Measurements from ENCODE around the gene AFDN. TPM values are rescaled to one million over a fixed set of nuclear protein-coding genes. Genes with fewer than 3 reads are reported as not detected.
A peak's percentile ranks its signal among the peaks of the same experiment; 100 is the strongest.

The AFDN gene
- total and polyA plus RNA-seq, 2 experiments from 2014 or later, result 130 to 198 TPM

DNA sequence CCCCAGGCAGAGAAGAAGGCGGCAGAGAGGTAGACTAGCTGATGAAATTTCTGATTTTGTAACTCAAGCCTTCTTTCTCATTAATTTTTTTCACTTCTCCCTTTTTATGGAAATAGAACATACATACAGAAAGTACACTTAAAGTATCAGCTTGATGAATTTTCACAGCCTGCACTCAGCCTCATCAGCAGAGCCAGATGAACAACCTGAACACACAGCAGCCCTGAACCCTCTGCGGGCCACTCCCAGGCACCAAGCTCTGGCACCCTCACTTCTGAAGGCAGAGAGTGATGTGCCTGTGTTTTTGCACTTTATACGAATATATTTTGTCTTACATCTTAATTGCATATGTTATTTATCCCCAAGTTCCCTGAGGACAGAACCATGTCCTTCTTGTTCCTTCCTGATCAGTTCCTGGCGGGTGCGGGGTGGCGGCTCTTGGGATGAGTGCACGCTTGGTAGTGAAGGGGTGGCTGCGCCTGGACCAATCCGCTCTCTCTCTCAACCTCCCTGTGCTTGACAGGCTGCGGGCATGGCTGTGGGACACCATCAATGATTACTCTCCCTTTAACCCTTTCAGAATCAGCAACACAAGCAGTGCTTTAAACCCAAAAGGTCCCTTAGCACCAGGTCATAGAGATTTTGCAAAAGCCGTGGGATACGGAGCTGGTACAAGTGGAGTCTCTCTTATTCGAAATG, 34.8 kb upstream of the AFDN start:
- WGBS (ENCODE audit: low lambda C conversion rate, missing lambda C conversion rate), result 93% methylated on average over 13 of the region's 13 CpGs
- DNase-seq (ENCODE audit: low spot score), result no peak
- H4K20me1 ChIP-seq (ENCODE audit: insufficient read depth, poor library complexity, severe bottlenecking), result no peaks in the 10 kb centered on the region
- peak overlapping the region; percentile 63 for H3K27ac ChIP-seq
- no peaks in the 10 kb centered on the region for H3K9me2 ChIP-seq (replicated peaks; ENCODE audit: insufficient read depth)
- TF ChIP-seq, protein P1, sequence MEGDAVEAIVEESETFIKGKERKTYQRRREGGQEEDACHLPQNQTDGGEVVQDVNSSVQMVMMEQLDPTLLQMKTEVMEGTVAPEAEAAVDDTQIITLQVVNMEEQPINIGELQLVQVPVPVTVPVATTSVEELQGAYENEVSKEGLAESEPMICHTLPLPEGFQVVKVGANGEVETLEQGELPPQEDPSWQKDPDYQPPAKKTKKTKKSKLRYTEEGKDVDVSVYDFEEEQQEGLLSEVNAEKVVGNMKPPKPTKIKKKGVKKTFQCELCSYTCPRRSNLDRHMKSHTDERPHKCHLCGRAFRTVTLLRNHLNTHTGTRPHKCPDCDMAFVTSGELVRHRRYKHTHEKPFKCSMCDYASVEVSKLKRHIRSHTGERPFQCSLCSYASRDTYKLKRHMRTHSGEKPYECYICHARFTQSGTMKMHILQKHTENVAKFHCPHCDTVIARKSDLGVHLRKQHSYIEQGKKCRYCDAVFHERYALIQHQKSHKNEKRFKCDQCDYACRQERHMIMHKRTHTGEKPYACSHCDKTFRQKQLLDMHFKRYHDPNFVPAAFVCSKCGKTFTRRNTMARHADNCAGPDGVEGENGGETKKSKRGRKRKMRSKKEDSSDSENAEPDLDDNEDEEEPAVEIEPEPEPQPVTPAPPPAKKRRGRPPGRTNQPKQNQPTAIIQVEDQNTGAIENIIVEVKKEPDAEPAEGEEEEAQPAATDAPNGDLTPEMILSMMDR (IDR thresholded peaks at IDR 0.05; ENCODE audit: poor library complexity), result no peak
- TF ChIP-seq EZH2phosphoT487 (IDR thresholded peaks at IDR 0.05; ENCODE audit: low read depth, severe bottlenecking, unreplicated experiment), result no peak
- no peak for TF ChIP-seq EZH2 (IDR thresholded peaks at IDR 0.05; ENCODE audit: borderline replicate concordance)
- H3K79me2 ChIP-seq, result no peaks in the 10 kb centered on the region
- H3K4me1 ChIP-seq (ENCODE audit: insufficient read depth), result peaks cover 18% of the 10 kb centered on the region
- no peaks in the 10 kb centered on the region for H3K27me3 ChIP-seq
- no peak overlapping the region for H3K4me3 ChIP-seq
- no peaks in the 10 kb centered on the region for H3K36me3 ChIP-seq (replicated peaks; ENCODE audit: insufficient read depth, low read depth)
- H2AFZ ChIP-seq, result no peak overlapping the region
- no peak overlapping the region for H3K4me2 ChIP-seq
- no peaks in the 10 kb centered on the region for H3K9me3 ChIP-seq (ENCODE audit: low read depth)

DNA sequence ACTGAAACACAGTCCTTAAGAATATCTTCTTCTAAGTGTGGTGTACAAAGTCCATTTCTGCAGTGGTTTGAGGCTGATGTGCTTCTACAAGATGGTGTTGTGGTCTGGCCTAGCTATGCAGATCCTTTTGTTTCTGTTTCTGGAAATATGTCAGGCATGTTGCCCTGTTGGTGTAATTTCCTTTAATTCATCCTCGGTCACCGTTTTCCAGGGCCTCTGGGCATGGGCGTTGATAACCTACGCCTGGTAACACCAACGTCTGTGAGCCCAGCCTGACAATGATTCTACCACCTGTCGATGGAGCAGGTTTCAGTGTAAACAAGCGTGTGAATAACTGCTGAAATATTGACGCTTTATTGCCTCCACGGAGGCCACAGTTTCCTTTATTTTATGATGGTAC, 33.3 kb upstream of the AFDN start:
- H3K27me3 ChIP-seq, result no peaks in the 10 kb centered on the region
- H3K4me2 ChIP-seq, result no peak overlapping the region
- peak overlapping the region; percentile 64 for H3K27ac ChIP-seq
- no peak overlapping the region for H3K4me3 ChIP-seq
- no peaks in the 10 kb centered on the region for H3K9me2 ChIP-seq (replicated peaks; ENCODE audit: insufficient read depth)
- H4K20me1 ChIP-seq (ENCODE audit: insufficient read depth, poor library complexity, severe bottlenecking), result no peaks in the 10 kb centered on the region
- 58% methylated on average over 9 of the region's 9 CpGs for WGBS (ENCODE audit: low lambda C conversion rate, missing lambda C conversion rate)
- no peak overlapping the region for H2AFZ ChIP-seq
- peaks cover 14% of the 10 kb centered on the region for H3K4me1 ChIP-seq (ENCODE audit: insufficient read depth)
- no peaks in the 10 kb centered on the region for H3K36me3 ChIP-seq (replicated peaks; ENCODE audit: insufficient read depth, low read depth)
- no peak for TF ChIP-seq EZH2 (IDR thresholded peaks at IDR 0.05; ENCODE audit: borderline replicate concordance)
- TF ChIP-seq EZH2phosphoT487 (IDR thresholded peaks at IDR 0.05; ENCODE audit: low read depth, severe bottlenecking, unreplicated experiment), result no peak
- TF ChIP-seq, protein P1 (IDR thresholded peaks at IDR 0.05; ENCODE audit: poor library complexity), result no peak
- DNase-seq (ENCODE audit: low spot score), result no peak
- no peaks in the 10 kb centered on the region for H3K9me3 ChIP-seq (ENCODE audit: low read depth)
- H3K79me2 ChIP-seq, result no peaks in the 10 kb centered on the region

DNA sequence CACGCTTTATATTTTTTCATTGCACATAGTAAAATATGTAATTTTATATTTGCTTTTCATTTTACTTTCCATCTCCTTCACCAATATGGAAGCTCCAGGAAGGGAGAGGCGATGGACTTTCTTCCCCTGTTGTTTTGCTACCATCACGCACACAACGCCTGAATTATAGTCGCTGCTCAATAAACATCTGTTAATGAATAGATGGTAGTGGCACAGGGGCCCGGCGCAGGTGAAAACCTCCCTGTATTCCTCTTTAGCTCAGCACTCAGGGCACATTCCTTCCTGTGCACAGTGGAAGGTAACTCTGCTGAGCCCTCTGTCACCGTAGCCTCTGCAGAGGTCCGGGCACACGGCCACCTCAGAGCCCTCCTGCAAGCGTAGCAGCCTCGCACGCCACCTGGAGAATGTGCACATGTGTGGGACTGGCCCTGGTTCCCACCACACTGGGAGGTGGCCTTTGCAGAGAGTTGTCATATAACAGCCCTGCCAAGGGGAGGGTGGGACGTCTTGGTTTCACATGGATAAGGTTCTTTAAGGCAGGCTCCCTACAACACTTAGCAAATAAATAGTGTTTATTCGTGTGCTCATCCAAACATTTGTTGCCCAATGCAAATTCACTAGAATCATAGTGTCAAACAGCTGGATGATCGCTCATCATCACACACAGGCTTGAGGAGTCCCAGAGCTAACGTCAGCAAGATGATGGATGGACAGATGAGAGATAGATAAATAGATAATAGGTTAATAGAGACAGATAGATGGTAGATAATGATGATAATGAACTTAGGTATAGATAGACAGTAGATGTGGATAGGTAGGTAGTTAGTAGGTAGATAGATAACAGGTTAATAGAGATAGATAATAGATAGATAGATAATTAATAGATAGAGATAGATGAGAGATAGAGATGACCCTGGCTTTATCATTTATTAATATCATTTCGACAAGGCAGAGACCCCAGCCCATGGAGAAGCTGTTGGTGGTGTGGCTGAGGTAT, 32.3 kb upstream of the AFDN start:
- DNase-seq (ENCODE audit: low spot score), result no peak
- peak overlapping the region; percentile 64 for H3K27ac ChIP-seq
- no peaks in the 10 kb centered on the region for H3K9me3 ChIP-seq (ENCODE audit: low read depth)
- H4K20me1 ChIP-seq (ENCODE audit: insufficient read depth, poor library complexity, severe bottlenecking), result no peaks in the 10 kb centered on the region
- no peaks in the 10 kb centered on the region for H3K9me2 ChIP-seq (replicated peaks; ENCODE audit: insufficient read depth)
- H3K4me3 ChIP-seq, result no peak overlapping the region
- no peak for TF ChIP-seq EZH2 (IDR thresholded peaks at IDR 0.05; ENCODE audit: borderline replicate concordance)
- H3K36me3 ChIP-seq (replicated peaks; ENCODE audit: insufficient read depth, low read depth), result no peaks in the 10 kb centered on the region
- H3K79me2 ChIP-seq, result no peaks in the 10 kb centered on the region
- no peaks in the 10 kb centered on the region for H3K27me3 ChIP-seq
- H3K4me2 ChIP-seq, result no peak overlapping the region
- no peak overlapping the region for H2AFZ ChIP-seq
- 90% methylated on average over 18 of the region's 18 CpGs for WGBS (ENCODE audit: low lambda C conversion rate, missing lambda C conversion rate)
- peaks cover 11% of the 10 kb centered on the region for H3K4me1 ChIP-seq (ENCODE audit: insufficient read depth)
